Posterior cingulate gyrus (tissue), 11 donors: ENCODE data around the gene RALGPS1.
A peak's percentile ranks its signal among the peaks of the same experiment; 100 is the strongest.
"Not testable (repeated sequence)": the region's sequence is repeated elsewhere in the genome, so short reads cannot be mapped to it uniquely, and the experiment has no call there.

Experiments used
- DNase-seq, 10 donors: peaks; one replicate each; pipeline versions ENCODE4 v3.0.0 to v3.0.0-alpha.2; 2020 to 2021; ENCODE audit warnings: mixed read lengths in 3 of 10
- intact Hi-C: fragments of 100-400 bp; cut with DNase I; formaldehyde crosslinking; loops from one replicate; pipeline ENCODE4 v1.15.1; 2023

The RALGPS1 gene

GRCh38 chr9:127159949-127160610 lies 245.5 kb downstream of the RALGPS1 start:
- peak in 2 of 10 donors; percentile 72 to 80 for DNase-seq
- intact Hi-C loops: no loop called here

DNA sequence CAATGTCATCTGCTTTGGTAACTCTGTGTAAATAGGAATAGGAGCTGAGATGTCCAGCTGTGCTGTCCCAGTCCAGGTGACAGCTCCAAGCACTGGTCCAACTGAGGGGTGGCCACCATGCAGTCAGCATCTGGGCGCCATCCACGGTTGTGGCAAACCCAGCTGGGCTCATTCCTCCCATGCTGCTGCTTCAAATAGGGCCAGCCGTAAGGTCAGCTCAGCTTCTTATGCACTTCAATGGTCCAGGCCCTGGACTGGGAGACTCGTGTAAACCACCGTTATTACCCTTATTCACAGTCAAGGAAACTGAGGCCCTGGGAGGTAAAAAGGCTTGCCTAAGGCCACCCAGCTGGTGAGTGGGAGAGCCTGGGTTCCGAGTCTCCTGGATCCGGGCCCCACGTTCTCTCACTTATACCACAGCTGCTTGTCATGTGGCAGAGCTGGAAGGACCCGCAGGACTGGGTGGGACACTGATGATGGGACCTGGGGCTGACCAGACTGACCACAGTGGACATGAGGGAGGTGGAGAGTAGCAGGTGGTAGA lies 246.6 kb downstream of the RALGPS1 start:
- DNase-seq: peak in 2 of 10 donors; percentile 52 to 63
- intact Hi-C loops: no loop called here

DNA sequence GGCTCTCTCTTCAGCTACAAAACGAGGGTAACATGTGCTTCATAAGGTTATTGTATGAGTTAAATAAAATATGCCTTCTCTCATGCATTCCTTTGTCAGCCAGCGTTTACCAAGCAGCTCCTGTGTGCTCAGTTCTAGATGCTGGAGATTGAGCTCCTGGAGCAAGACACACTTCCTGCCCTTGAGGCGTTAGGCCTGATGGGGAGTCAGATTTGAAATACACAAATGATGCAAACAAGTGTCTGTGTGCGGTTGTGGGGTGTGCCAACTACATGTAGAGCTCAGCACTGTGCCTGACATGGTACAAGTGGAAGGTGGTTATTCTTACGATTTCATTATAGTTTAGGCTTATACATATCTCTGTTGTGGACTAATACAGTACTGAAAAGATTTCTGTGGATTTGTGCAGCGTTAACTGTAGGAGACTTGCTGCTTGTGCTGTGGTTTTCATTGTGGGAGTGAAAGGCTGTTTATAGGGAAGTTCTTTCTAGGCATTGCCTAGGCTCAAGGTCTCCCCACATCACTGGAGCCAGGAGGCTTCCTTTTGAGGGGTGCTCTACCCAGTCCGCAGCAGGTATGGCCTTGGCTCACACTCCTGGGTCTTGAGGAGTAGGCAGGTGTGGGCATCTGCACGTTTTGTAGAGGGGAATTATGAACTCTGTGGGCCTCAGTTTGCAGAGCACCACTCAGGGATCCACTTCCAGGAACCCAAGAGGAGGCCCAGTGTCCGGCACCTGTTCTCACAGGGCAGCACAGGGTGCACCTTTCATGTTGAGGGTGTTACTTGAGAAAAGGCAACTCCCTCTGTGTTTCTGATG lies 247.7 kb downstream of the RALGPS1 start:
- intact Hi-C loops: no loop called here
- DNase-seq: no peak

- intact Hi-C loops: no loop called here
- DNase-seq: peak in 2 of 10 donors; percentile 52 to 81
These were observed 248.3 kb downstream of the RALGPS1 start for GRCh38 chr9:127162864-127163365.

DNA sequence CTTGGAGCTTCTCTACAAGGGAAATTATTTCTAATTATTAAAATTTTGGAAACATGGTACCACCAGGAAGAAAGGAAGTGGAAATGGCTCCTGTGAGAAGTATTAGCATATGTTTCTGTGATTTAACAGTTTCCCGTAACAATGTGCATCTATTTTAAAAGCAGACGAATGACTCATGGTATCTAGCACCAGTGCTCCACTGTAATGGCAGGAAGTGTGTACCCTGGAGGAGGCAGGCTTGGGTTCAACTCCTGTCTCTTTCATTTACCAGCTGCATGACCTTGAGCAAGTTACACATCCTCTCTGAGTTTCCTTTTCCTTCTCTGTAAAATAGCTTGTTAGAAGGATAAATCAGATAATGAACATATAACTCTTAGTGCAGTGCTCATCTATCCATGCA lies 248.8 kb downstream of the RALGPS1 start:
- no peak for DNase-seq
- intact Hi-C loops: no loop called here

DNA sequence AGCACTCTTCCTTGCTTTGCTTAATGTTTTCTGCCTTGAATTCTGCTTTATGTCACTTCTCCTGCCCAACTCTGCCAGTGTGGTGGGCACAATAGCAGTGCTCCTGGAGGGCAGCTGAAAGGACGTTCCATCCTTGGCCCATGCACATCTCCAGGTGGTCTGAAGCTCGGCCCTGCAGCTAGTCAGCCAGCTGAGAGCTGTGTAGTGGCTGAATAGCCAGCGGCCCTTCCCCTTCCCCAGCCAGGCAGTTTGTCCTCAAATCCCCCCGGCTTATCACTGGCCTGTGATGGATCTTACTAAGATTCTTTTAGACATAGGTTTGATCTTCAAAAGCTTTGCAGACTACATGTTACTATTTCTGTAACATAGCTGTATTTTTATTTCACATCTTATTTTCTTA lies 250.5 kb downstream of the RALGPS1 start:
- intact Hi-C loops: no loop called here
- DNase-seq: no peak

GRCh38 chr9:127166111-127166510 lies 251.5 kb downstream of the RALGPS1 start:
- no peak for DNase-seq
- intact Hi-C loops: no loop called here

DNA sequence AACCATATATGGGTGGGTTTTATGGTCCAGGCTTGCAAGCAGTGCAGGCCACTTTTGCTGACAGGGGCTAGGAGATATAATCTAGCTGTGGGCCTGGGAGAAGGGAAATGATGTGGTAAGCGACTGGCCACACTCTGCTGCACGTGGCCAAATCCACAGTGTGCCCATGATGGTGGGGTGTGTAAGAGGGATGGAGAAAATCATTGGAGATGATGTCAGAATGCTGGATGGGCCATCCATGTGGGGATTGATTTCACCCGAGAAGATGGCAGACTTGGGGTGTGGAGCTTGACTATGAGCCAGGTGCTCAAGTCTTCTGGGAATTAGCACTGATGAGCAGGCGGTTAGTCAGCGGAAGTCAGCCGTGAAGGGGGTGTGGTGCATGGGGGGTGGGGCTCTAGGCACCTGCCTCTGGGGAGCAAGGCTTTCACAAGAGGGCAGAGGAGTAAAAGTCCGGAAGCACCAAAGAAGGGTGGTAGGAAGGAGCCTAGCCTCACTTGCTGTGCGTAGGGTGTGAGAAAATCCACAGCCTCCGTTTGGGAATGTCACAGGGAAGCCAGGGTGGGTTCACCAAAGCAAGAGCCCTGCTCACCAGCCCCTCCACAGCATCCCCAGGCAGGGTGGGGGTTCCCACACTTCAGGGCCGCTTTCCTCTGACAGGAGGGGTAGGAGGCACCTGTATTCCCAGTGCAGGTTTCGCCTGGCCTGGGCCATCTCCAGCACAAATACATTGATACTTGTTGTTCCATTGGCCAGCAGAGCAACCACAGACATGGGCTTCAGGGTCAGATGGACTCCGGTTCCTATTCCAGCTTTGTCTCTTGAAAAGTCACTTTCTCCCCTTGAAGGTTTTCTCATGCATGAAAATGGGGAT lies 252.3 kb downstream of the RALGPS1 start:
- intact Hi-C loops: no loop called here
- no peak for DNase-seq

GRCh38 chr9:127167560-127168326 lies 253.2 kb downstream of the RALGPS1 start:
- intact Hi-C loops: no loop called here
- no peak for DNase-seq

GRCh38 chr9:127168756-127169574 lies 254.4 kb downstream of the RALGPS1 start:
- intact Hi-C loops: no loop called here
- DNase-seq: no peak

GRCh38 chr9:127169575-127169883 lies 254.9 kb downstream of the RALGPS1 start:
- DNase-seq: no peak
- intact Hi-C loops: no loop called here

DNA sequence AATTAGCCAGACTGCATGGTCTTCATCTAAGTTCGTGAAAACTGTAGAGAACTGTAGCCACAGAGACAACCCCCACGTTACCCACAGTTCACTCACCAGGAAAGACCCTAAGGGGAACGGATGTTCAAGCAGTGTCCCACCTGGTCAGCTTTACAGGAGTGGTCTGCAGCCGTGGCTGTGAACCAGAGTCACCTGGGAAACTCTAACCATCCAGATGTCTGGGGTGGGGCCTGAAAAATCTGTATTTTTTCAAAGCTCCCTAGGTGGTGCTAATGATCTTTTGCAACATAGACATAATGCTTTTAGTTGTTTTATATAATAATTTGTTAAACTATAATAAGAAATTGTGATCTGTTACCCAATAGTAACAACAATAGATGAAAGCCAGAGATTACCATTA lies 255.5 kb downstream of the RALGPS1 start:
- intact Hi-C loops: no loop called here
- no peak for DNase-seq

DNA sequence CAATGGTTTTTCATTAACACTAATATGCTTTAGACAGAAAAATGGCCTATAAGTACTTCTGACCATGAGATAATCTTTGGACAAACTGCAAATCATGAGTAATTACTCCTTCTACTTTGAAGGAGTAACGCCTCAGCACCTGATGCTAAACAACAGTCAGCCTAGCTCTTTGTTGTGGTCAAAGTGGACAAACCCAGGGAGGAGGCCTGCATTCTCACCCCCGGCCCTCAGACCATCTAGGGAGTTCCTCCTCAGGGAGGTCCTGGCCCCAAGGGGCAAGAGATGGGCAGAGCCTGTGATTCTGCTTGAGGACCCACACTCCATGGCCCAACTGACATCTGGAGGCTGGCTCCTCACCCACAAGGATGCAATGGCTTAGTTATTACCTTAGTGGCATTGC lies 256.1 kb downstream of the RALGPS1 start:
- intact Hi-C loops: no loop called here
- DNase-seq: peak in 1 of 10 donors; percentile 5

- intact Hi-C loops: not testable (repeated sequence)
- peak in 3 of 10 donors; percentile 4 to 59 (median 20) for DNase-seq
These were observed 256.8 kb downstream of the RALGPS1 start for GRCh38 chr9:127171348-127171747.

- intact Hi-C loops: no loop called here
- DNase-seq: peak in 1 of 10 donors; percentile 13
These were observed 257.6 kb downstream of the RALGPS1 start for GRCh38 chr9:127172066-127172707.

- peak in 1 of 10 donors; percentile 7 for DNase-seq
- intact Hi-C loops: no loop called here
These were observed 258.5 kb downstream of the RALGPS1 start for GRCh38 chr9:127173063-127173462.

DNA sequence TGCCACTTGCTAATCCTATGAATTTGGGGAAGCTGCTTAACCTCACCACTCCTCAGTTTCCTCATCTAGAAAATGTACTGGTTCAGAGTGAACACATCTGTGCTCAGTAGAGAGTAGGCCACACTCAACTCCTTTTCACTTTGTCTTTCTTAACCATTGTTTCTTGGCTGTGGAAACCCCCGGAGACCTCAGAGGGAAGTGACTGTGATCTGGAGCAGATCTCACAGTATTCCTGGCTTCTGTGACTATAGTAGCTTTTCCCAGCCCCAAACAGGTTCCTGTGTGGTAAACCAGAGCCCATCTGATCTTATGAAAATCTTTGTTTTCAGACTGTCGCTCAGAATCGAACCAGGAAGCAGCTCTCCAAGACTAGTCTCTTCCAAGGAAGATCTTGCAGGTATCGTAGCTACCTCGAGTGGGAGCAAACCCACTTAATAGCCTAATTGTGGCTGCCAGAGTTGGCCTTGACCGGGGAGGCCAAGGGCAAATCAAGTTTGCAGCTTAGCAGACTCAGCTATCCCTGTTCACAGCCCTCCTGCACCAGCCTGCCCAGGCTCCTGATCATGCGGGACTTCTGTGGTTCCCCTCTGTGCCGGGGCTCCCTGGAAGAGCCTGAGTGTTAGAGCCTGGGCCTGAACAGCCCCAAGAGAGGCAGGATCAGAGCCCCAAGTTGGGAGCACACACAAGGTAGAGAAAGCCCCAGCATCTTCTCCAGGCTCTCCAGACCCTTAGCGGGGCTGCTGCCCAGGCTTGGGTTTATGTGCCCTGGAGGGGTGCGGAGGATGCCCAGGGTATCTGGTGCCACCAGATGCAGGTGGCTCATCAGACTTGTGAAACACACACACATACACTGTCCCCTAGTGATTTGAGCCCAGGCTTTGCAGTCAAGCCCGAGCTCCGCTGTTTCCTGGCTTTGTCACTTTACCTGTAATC lies 260.1 kb downstream of the RALGPS1 start:
- intact Hi-C loops: no loop called here
- peak in 1 of 10 donors; percentile 6 for DNase-seq
